HuH-7.5 (cell line): ENCODE results near the gene TRMT10B.
A peak's percentile ranks its signal among the peaks of the same experiment; 100 is the strongest.
"Not testable (repeated sequence)": the region's sequence is repeated elsewhere in the genome, so short reads cannot be mapped to it uniquely, and the experiment has no call there.

Experiments used
- DNase-seq: peaks from one replicate; pipeline ENCODE4 v3.0.0; 2011; ENCODE audit warnings: low spot score

The TRMT10B gene

DNA sequence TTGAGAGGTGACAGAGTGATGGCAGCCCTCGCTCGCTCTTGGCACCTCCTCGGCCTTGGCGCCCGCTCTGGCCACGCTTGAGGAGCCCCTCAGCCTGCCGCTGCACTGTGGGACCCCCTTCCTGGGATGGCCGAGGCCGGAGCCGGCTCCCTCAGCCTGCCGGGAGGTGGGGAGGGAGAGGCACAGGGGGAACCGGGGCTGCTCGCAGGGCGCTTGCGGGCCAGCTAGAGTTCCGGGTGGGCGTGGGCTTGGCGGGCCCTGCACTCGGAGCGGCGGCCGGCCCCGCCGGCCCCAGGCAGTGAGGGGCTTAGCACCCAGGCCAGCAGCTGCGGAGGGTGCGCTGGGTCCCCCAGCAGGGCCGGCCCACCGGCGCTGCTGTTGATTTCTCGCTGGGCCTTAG lies 1.9 kb upstream of the TRMT10B start:
- not testable (repeated sequence) for DNase-seq

- DNase-seq, result not testable (repeated sequence)
Observed at GRCh38 chr9:37752112-37752511, 1.5 kb upstream of the TRMT10B start.

DNA sequence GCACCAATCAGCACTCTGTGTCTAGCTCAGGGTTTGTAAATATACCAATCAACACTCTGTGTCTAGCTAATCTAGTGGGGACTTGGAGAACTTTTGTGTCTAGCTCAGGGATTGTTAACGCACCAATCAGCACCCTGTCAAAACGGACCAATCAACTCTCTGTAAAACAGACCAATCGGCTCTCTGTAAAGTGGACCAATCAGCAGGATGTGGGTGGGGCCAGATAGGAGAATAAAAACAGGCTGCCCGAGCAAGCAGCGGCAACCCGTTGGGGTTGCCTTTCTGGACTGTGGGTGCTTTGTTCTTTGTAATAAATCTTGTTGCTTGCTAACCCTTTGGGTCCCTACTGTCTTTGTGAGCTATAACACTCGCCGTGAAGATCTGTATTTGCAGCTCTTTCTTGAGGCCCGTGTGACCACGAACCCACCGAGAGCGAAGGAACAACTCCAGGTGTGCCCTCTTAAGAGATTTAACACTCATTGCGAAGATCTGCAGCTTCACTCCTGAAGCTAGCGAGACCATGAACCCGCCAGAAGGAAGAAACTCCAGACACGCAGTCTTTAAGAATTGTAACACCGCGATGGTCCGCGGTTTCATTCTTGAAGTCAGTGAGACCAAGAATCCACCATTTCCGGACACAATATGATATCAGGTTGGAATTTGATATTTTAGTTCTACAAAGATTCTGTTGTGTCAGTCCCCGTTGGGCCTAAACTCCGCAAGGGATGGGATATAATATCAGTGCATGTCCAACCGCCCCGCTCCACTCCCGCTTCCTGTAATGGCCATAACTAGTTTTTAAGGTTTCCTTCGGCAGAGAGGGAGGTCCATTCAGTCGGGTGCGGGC lies 740 bp upstream of the TRMT10B start:
- no peak for DNase-seq

GRCh38 chr9:37758747-37759146 lies 5.1 kb downstream of the TRMT10B start:
- DNase-seq, result no peak

- DNase-seq, result no peak
Observed at GRCh38 chr9:37760416-37761161, 7.0 kb downstream of the TRMT10B start.

DNA sequence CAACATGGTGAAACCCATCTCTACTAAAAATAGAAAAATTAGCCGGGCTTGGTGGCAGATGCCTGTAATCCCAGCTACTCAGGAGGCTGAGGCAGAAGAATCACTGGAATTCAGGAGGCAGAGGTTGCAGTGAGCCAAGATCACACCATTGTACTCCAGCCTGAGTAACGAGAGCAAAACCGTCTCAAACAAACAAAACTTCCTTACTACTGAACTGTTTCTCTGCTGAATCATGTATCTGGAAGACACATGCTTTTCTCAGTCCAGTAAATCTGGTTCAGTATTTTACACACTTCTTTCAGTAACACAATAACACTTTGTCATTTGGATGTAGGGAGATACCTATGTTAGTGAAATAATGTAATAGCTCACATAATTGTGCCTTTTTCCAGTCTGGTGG lies 7.9 kb downstream of the TRMT10B start:
- no peak for DNase-seq

DNA sequence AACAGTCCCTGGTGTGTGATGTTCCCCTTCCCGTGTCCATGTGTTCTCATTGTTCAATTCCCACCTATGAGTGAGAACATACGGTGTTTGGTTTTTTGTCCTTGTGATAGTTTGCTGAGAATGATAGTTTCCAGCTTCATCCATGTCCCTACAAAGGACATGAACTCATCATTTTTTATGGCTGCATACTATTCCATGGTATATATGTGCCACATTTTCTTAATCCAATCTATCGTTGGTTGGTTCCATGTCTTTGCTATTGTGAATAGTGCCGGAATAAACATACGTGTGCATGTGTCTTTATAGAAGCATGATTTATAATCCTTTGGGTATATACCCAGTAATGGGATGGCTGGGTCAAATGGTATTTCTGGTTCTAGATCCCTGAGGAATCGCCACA lies 11.7 kb downstream of the TRMT10B start:
- not testable (repeated sequence) for DNase-seq

- DNase-seq, result no peak
Observed at GRCh38 chr9:37769306-37769705, 15.7 kb downstream of the TRMT10B start.

GRCh38 chr9:37769995-37770394 lies 16.4 kb downstream of the TRMT10B start:
- DNase-seq, result no peak

DNA sequence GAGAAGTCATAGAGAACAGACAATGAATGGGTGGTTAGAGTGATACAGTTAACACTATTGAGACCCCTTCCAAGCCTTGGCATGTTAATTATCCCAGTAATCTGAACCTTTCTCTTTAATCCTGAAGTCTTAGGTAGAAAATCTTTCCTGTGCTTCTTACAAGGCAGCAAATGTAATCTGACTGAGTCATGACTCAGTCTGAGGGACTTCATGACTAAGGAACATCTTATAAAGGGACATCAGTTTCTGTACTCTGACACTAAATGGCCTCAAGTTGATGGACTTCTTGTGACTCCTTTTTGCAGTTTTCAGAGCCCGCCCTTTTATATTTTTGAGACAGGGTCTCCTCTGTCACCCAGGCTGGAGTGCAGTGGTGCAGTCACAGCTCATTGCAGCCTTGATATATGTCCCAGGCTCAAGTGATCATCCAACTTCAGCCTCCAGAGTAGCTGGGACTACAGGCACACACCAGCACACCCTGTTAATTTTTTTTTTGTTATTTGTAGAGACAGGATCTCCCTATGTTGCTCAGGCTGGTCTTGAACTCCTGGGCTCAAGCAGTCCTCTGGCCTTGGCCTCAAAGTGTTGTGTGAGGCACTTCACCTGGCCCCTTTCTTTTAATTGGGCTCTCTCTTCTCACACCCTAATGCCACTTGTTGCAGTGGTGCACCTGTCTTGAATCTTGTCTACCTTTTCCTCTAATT lies 21.8 kb downstream of the TRMT10B start:
- DNase-seq, result no peak

GRCh38 chr9:37776328-37776727 lies 22.7 kb downstream of the TRMT10B start:
- DNase-seq, result no peak

GRCh38 chr9:37778534-37778933 lies 24.9 kb downstream of the TRMT10B start:
- no peak for DNase-seq

DNA sequence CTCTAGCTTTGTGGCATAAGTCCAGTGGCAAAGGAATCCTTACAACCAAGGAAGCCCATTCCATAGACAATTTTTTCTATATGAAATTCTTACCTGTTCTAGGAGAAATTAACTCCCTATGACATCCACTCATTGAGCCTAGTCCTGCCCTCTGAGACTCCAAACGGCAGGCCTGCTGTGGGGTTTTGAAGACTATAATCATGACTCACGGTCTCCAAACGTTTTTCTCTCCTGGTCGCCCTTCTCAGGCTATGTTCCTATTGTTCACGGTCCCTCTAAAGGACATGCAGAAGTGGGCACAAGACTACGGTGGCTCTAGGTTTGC lies 30.6 kb downstream of the TRMT10B start:
- DNase-seq, result no peak

- DNase-seq, result peak; percentile 95
Observed at GRCh38 chr9:37784616-37785483, 31.2 kb downstream of the TRMT10B start, which contains the start of gene EXOSC3. TSS of gene EXOSC3 (minus strand) at chr9:37785064. CDS start at chr9:37785044, 20 bp downstream.

- no peak for DNase-seq
Observed at GRCh38 chr9:37787059-37787458, 33.5 kb downstream of the TRMT10B start.

- no peak for DNase-seq
Observed at GRCh38 chr9:37788332-37788731, 34.7 kb downstream of the TRMT10B start.

DNA sequence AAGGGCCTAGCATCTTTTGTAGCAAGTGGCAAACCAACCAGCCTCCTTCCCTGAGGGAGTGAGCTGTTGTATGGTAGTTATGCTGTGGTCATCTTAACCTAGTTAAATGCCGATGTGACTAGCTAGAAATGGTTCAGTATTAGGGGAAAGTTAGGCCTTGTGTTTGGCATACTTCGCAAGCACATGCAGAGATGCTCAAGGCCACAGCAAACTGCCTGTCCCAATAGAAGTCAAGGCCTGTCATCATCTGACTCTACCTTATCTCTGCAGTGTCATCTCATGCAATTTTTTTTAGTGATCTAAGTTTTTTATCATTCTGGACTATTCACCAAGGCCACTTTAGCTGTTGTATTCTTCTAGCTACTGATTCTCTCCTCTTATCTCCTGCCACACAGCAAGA lies 36.5 kb downstream of the TRMT10B start:
- no peak for DNase-seq

DNA sequence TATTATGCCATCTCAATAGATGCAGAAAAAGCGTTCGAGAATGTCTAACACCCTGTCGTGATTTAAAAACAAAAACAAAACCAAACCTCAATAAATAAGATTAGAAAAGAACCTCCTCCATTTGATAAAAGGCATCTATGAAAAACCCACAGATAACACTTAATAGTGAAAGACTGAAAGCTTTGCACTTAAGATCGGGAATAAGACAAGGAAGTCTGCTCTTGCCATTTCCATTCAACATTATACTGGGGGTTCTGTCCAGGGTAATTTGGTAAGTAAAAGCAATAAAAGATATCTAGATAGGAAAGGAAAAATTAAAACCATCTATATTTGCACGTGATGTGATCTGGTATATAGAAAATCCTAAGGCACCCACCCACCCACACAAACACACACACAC lies 38.5 kb downstream of the TRMT10B start:
- DNase-seq, result no peak

DNA sequence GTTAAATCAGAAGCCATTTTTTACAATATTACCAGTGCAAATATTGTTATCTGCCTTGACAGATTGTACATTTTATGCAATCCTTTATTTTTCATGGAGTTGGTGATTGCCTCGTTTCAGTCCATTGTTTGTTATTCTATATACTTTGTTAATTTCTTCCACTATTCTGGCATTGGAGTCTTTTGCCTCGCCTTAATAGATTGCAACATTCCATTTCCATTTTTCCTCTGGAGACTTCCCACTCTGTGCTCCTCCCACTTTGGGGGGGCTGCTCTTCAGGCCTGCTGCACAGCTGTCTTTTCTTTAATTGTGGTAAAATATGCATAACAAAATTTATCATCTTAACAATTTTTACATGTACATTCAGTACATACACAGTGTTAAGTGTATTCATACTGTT lies 42.6 kb downstream of the TRMT10B start:
- no peak for DNase-seq

DNA sequence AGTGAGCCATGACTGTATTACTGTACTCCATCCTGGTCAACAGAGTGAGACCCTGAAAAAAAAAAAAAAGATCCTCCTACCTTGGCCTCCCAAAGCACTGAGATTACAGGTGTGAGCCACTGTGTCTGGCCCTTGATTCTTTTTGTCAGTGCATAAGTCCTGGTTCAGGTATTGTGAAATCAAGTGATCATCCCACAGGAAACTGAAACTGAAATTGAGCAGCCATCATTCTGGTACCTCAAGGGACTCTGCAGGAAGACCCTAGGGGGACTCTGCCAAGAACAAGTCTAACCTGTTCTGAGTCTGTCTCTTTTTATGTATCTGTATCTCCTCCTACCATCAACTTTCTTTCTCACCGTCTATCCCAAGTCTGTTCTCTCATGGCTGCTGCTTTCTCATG lies 45.1 kb downstream of the TRMT10B start:
- no peak for DNase-seq

- DNase-seq, result peak; percentile 85
Observed at GRCh38 chr9:37800631-37801286, 47.2 kb downstream of the TRMT10B start, which contains the start of gene DCAF10. TSS of gene DCAF10 (plus strand) at chr9:37800797. CDS start at chr9:37800867, 70 bp downstream.
